ENCODE data around the gene ARL4D. TPM values are rescaled to one million over a fixed set of nuclear protein-coding genes. Genes with fewer than 3 reads are reported as not detected.

The ARL4D gene
- 43.8 TPM for total RNA-seq

GRCh38 chr17:43398724-43399595 is at the start of gene ARL4D:
Gene ARL4D, plus strand, starts transcription at chr17:43398993. Its CDS starts 740 bp downstream, at chr17:43399733.

Small RNA genes lying within 50 kb of the gene (small RNA-seq; reads per million reads assigned to genes)
- gene RNU6-1137P (ENCODE audit: low replicate concordance) (not detected), gene RNU6-406P (ENCODE audit: low replicate concordance) (not detected), gene RNU6-470P (ENCODE audit: low replicate concordance) (not detected)

Other genes starting within 250 kb of the ARL4D start
- gene NBR1, start 227.8 kb upstream of the ARL4D start, total RNA-seq = 62.3 TPM
- 1.3 TPM for gene TMEM106A, start 187.1 kb upstream of the ARL4D start, total RNA-seq
- gene CCDC200, start 170.4 kb upstream of the ARL4D start, total RNA-seq = not detected
- not detected for gene RNU2-1, start 165.0 kb upstream of the ARL4D start, total RNA-seq
- gene DHX8, start 85.0 kb downstream of the ARL4D start, total RNA-seq = 57.3 TPM
- gene ETV4, start 147.3 kb downstream of the ARL4D start, total RNA-seq = 1.6 TPM

Measured in parietal lobe (tissue), 2 donors.